H9 (cell line): ENCODE measurements around the gene TRIM56. TPM values are rescaled to one million over a fixed set of nuclear protein-coding genes. Genes with fewer than 3 reads are reported as not detected.

Experiments used
- DNase-seq: peaks from one replicate; pipeline ENCODE4 v3.0.0-alpha.2; 2017
- H2AFZ ChIP-seq: one replicate; pipeline ENCODE4 v1.6.1; 2013; ENCODE audit warnings: mild to moderate bottlenecking, low read length, control low read depth, moderate library complexity
- H2AK5ac ChIP-seq: 2 replicates; pipeline ENCODE4 v1.6.1; 2013; ENCODE audit warnings: low read length, control low read depth, mixed read lengths; ENCODE audit not compliant: insufficient read length
- H2BK120ac ChIP-seq: one replicate; pipeline ENCODE4 v1.6.1; 2013; ENCODE audit warnings: low read depth, mild to moderate bottlenecking, low read length, control low read depth, inconsistent platforms; ENCODE audit not compliant: poor library complexity, severe bottlenecking
- H2BK12ac ChIP-seq: 2 replicates; pipeline ENCODE4 v1.6.1; 2013; ENCODE audit warnings: low read length, control low read depth, mixed read lengths, low read depth; ENCODE audit not compliant: insufficient read length
- H2BK15ac ChIP-seq: 2 replicates; pipeline ENCODE4 v1.6.1; 2013; ENCODE audit warnings: low read depth, low read length, control low read depth
- H2BK20ac ChIP-seq: one replicate; pipeline ENCODE4 v1.6.1; 2013; ENCODE audit warnings: low read depth, mild to moderate bottlenecking, low read length, control low read depth, inconsistent platforms; ENCODE audit not compliant: poor library complexity, severe bottlenecking
- H2BK5ac ChIP-seq: 2 replicates; pipeline ENCODE4 v1.6.1; 2013; ENCODE audit warnings: low read length, control low read depth, mixed read lengths; ENCODE audit not compliant: insufficient read length
- H3K14ac ChIP-seq: 2 replicates; pipeline ENCODE4 v1.6.1; 2013; ENCODE audit warnings: low read length, control low read depth; ENCODE audit not compliant: insufficient read depth
- H3K18ac ChIP-seq: 2 replicates; pipeline ENCODE4 v1.6.1; 2013; ENCODE audit warnings: low read depth, mild to moderate bottlenecking, mixed read lengths, low read length, control low read depth; ENCODE audit not compliant: insufficient read length
- H3K23ac ChIP-seq: 2 replicates; pipeline ENCODE4 v1.6.1; 2013; ENCODE audit warnings: low read length, control low read depth, mixed read lengths, low read depth; ENCODE audit not compliant: insufficient read length
- H3K23me2 ChIP-seq: 2 replicates; pipeline ENCODE4 v1.6.1; 2013; ENCODE audit warnings: low read depth, mild to moderate bottlenecking, mixed read lengths, low read length, control low read depth; ENCODE audit not compliant: insufficient read length, poor library complexity, severe bottlenecking
- H3K27ac ChIP-seq: 2 replicates; pipeline ENCODE4 v1.5.1; 2013; ENCODE audit warnings: low read length, control low read depth, mixed read lengths, low read depth; ENCODE audit not compliant: insufficient read length
- H3K27me3 ChIP-seq: 2 replicates; pipeline ENCODE4 v1.6.1; 2013; ENCODE audit warnings: low read length, control low read depth, inconsistent platforms; ENCODE audit not compliant: insufficient read depth
- H3K4ac ChIP-seq: 2 replicates; pipeline ENCODE4 v1.6.1; 2013; ENCODE audit warnings: low read depth, mild to moderate bottlenecking, control low read depth, inconsistent platforms, low read length, moderate library complexity
- H3K4me1 ChIP-seq: 2 replicates; pipeline ENCODE4 v1.6.1; 2013; ENCODE audit warnings: low read length, control low read depth, inconsistent platforms; ENCODE audit not compliant: insufficient read depth
- H3K4me2 ChIP-seq: 2 replicates; pipeline ENCODE4 v1.6.1; 2013; ENCODE audit warnings: low read length, control low read depth, mixed read lengths; ENCODE audit not compliant: insufficient read length, insufficient read depth
- H3K56ac ChIP-seq: 2 replicates; pipeline ENCODE4 v1.6.1; 2013; ENCODE audit warnings: low read depth, mild to moderate bottlenecking, mixed read lengths, low read length, control low read depth; ENCODE audit not compliant: insufficient read length
- H3K79me1 ChIP-seq: 2 replicates; pipeline ENCODE4 v1.6.1; 2013; ENCODE audit warnings: low read depth, mild to moderate bottlenecking, moderate library complexity, low read length, control low read depth, inconsistent platforms; ENCODE audit not compliant: insufficient read depth, poor library complexity, severe bottlenecking
- H3K79me2 ChIP-seq: 2 replicates; pipeline ENCODE4 v1.6.1; 2013; ENCODE audit warnings: low read length, control low read depth, inconsistent platforms; ENCODE audit not compliant: insufficient read depth
- H3K9ac ChIP-seq: 2 replicates; pipeline ENCODE4 v1.6.1; 2013; ENCODE audit warnings: low read length, control low read depth, mixed read lengths; ENCODE audit not compliant: insufficient read length; ENCODE audit errors: extremely low read depth
- H3K9me3 ChIP-seq: one replicate; pipeline ENCODE4 v1.6.1; 2013; ENCODE audit warnings: low read depth, low read length, inconsistent platforms; ENCODE audit not compliant: control insufficient read depth
- H3T11ph ChIP-seq: one replicate; pipeline ENCODE4 v1.6.1; 2013; ENCODE audit warnings: mild to moderate bottlenecking, low read length, control low read depth, inconsistent platforms
- H4K20me1 ChIP-seq: one replicate; pipeline ENCODE4 v1.6.1; 2013; ENCODE audit not compliant: control insufficient read depth, insufficient read length, insufficient read depth
- H4K5ac ChIP-seq: 2 replicates; pipeline ENCODE4 v1.6.1; 2013; ENCODE audit warnings: low read depth, mild to moderate bottlenecking, mixed read lengths, low read length, control low read depth; ENCODE audit not compliant: insufficient read length
- H4K8ac ChIP-seq: replicated peaks from 2 replicates; pipeline ENCODE4 v1.6.1; 2013; ENCODE audit warnings: low read length, control low read depth, mixed read lengths, low read depth; ENCODE audit not compliant: insufficient read length
- H4K91ac ChIP-seq: 2 replicates; pipeline ENCODE4 v1.6.1; 2013; ENCODE audit warnings: low read depth, mild to moderate bottlenecking, moderate library complexity, mixed read lengths, low read length, control low read depth; ENCODE audit not compliant: insufficient read length
- H3K27ac Mint-ChIP-seq, 3 experiments: 2 replicates in 2 of 3; 3 replicates in 1 of 3; pipeline ENCODE4 v1.8.0; 2020 to 2021; ENCODE audit warnings: mixed read lengths in 3 of 3, mild to moderate bottlenecking in 1 of 3, moderate library complexity in 1 of 3
- H3K27me3 Mint-ChIP-seq: 2 replicates; pipeline ENCODE4 v1.8.0; 2021; ENCODE audit warnings: low read depth, mild to moderate bottlenecking, moderate library complexity, mixed read lengths
- H3K36me3 Mint-ChIP-seq, 3 experiments: 2 replicates in 2 of 3; 3 replicates in 1 of 3; pipeline ENCODE4 v1.8.0; 2020 to 2021; ENCODE audit warnings: low read depth in 3 of 3, mixed read lengths in 3 of 3; ENCODE audit not compliant: insufficient read depth in 1 of 3
- H3K4me1 Mint-ChIP-seq, 2 experiments: 2 replicates each; pipeline ENCODE4 v1.8.0; 2020; ENCODE audit warnings: mixed read lengths in 2 of 2
- H3K4me3 Mint-ChIP-seq, 2 experiments: 2 replicates in 1 of 2; 3 replicates in 1 of 2; pipeline ENCODE4 v1.8.0; 2020 to 2021; ENCODE audit warnings: mild to moderate bottlenecking in 2 of 2, mixed read lengths in 2 of 2, moderate library complexity in 1 of 2
- H3K9me3 Mint-ChIP-seq, 2 experiments: 2 replicates in 1 of 2; 3 replicates in 1 of 2; pipeline ENCODE4 v1.8.0; 2020; ENCODE audit warnings: mild to moderate bottlenecking in 2 of 2, mixed read lengths in 2 of 2, moderate library complexity in 1 of 2
- WGBS: extraction: QIAGEN DNeasy Blood & Tissue Kit; methylation state at CpG from one replicate; pipeline ENCODE4 v1.1.7; 2013; ENCODE audit warnings: missing lambda C conversion rate, low lambda C conversion rate, mixed read lengths; ENCODE audit not compliant: insufficient read length; ENCODE audit errors: extremely low coverage; 5-methylcytosine and 5-hydroxymethylcytosine counted together
- total RNA-seq: library from RNA; stranded (reverse); gene quantifications from 2 replicates; pipeline ENCODE4 v1.2.1, GENCODE V29; 2021
- TF ChIP-seq, protein P1 (sequence below): fragments of 200-600 bp; sonication (generic); conservative IDR thresholded peaks from 3 replicates; pipeline ENCODE4 v1.8.0; 2021; ENCODE audit warnings: antibody characterized with exemption, mild to moderate bottlenecking

TRIM56 gene
- total RNA-seq, 1 experiment from 2014 or later: 21.8 TPM

DNA sequence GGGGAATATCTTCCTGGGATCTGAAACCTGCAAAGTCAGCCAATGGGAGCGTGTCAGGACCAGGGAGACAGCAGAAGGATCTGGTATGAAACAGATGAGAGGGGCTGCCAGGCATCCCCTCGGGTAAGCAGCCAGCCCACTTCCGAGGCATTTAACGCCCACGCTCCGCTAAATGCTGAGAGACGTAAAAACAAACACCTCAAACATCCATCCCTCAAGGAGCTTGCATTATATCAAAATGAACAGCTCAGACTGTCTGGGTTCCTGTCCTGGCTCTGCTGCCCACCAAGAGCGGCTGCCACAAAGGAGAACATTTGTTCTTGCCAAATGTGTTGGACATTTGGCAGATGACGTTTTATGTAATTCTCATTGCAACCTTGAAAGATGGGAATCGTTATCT, 34.6 kb downstream of the TRIM56 start:
- DNase-seq: no peak
- H3K27ac ChIP-seq: no peak overlapping the region
- H3K56ac ChIP-seq: no peak overlapping the region
- H3K23ac ChIP-seq: no peak overlapping the region
- no peaks in the 10 kb centered on the region for H3K23me2 ChIP-seq
- H2BK120ac ChIP-seq: no peak overlapping the region
- H4K20me1 ChIP-seq: no peaks in the 10 kb centered on the region
- peaks cover 0 to 2% of the 10 kb centered on the region in 2 experiments; a peak in 1 of 5 replicates for H3K9me3 Mint-ChIP-seq
- no peak overlapping the region for H3K9ac ChIP-seq
- H3K79me1 ChIP-seq: no peaks in the 10 kb centered on the region
- no peak overlapping the region for H2BK15ac ChIP-seq
- no peak overlapping the region for H2AK5ac ChIP-seq
- H2BK5ac ChIP-seq: no peak overlapping the region
- H4K8ac ChIP-seq: no peak overlapping the region
- peaks cover 25 to 35% of the 10 kb centered on the region in 2 experiments for H3K4me1 Mint-ChIP-seq
- H3K4ac ChIP-seq: no peak overlapping the region
- H4K5ac ChIP-seq: no peak overlapping the region
- H3K9me3 ChIP-seq: no peaks in the 10 kb centered on the region
- H2AFZ ChIP-seq: no peak overlapping the region
- H3K4me3 Mint-ChIP-seq: no peak overlapping the region
- peak overlapping the region in 1 of 3 experiments; percentile 38; a peak in 1 of 7 replicates for H3K27ac Mint-ChIP-seq
- H3K4me1 ChIP-seq: peaks cover 7% of the 10 kb centered on the region; the same call in 1 of the 2 replicates
- H3K14ac ChIP-seq: no peak overlapping the region
- TF ChIP-seq, protein P1, sequence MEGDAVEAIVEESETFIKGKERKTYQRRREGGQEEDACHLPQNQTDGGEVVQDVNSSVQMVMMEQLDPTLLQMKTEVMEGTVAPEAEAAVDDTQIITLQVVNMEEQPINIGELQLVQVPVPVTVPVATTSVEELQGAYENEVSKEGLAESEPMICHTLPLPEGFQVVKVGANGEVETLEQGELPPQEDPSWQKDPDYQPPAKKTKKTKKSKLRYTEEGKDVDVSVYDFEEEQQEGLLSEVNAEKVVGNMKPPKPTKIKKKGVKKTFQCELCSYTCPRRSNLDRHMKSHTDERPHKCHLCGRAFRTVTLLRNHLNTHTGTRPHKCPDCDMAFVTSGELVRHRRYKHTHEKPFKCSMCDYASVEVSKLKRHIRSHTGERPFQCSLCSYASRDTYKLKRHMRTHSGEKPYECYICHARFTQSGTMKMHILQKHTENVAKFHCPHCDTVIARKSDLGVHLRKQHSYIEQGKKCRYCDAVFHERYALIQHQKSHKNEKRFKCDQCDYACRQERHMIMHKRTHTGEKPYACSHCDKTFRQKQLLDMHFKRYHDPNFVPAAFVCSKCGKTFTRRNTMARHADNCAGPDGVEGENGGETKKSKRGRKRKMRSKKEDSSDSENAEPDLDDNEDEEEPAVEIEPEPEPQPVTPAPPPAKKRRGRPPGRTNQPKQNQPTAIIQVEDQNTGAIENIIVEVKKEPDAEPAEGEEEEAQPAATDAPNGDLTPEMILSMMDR: no peak
- H3K79me2 ChIP-seq: no peaks in the 10 kb centered on the region
- H3K4me2 ChIP-seq: no peak overlapping the region
- no peak overlapping the region for H2BK20ac ChIP-seq
- no peak overlapping the region for H4K91ac ChIP-seq
- no peak overlapping the region for H3K18ac ChIP-seq
- WGBS: no CpG with 5 or more reads among the region's 10 CpGs
- H3T11ph ChIP-seq: no peak overlapping the region
- H3K27me3 Mint-ChIP-seq: peaks cover 1% of the 10 kb centered on the region; the same call in 1 of the 2 replicates
- no peaks in the 10 kb centered on the region for H3K27me3 ChIP-seq
- H3K36me3 Mint-ChIP-seq: no peaks in the 10 kb centered on the region; a peak in 1 of 7 replicates
- no peak overlapping the region for H2BK12ac ChIP-seq
